GM19240 (cell line): ENCODE data around the gene BPIFB2.

Experiments used
- DNase-seq: peaks from one replicate; pipeline ENCODE4 v3.0.0; 2011; ENCODE audit warnings: low spot score; ENCODE audit not compliant: insufficient read length

BPIFB2 gene

GRCh38 chr20:32984631-32985354 lies 22.7 kb upstream of the BPIFB2 start:
- no peak for DNase-seq

- DNase-seq = no peak
These were observed 21.9 kb upstream of the BPIFB2 start for GRCh38 chr20:32985596-32985995.

GRCh38 chr20:32986331-32986966 lies 21.1 kb upstream of the BPIFB2 start:
- DNase-seq = no peak

GRCh38 chr20:32987044-32987825 lies 20.3 kb upstream of the BPIFB2 start:
- DNase-seq = no peak

- DNase-seq = no peak
These were observed 19.5 kb upstream of the BPIFB2 start for GRCh38 chr20:32988008-32988407.

- DNase-seq = no peak
These were observed 17.8 kb upstream of the BPIFB2 start for GRCh38 chr20:32989507-32990283.

- DNase-seq = no peak
These were observed 17.1 kb upstream of the BPIFB2 start for GRCh38 chr20:32990426-32990825.

GRCh38 chr20:32991383-32991782 lies 16.1 kb upstream of the BPIFB2 start:
- DNase-seq = no peak

GRCh38 chr20:32991792-32992641 lies 15.5 kb upstream of the BPIFB2 start:
- no peak for DNase-seq

- no peak for DNase-seq
These were observed 13.9 kb upstream of the BPIFB2 start for GRCh38 chr20:32993496-32994050.

GRCh38 chr20:32995802-32996201 lies 11.7 kb upstream of the BPIFB2 start:
- DNase-seq = no peak

GRCh38 chr20:32997431-32997830 lies 10.1 kb upstream of the BPIFB2 start:
- no peak for DNase-seq

GRCh38 chr20:32999603-33000250 lies 7.8 kb upstream of the BPIFB2 start:
- no peak for DNase-seq

- DNase-seq = no peak
These were observed 6.6 kb upstream of the BPIFB2 start for GRCh38 chr20:33000802-33001466.

- DNase-seq = no peak
These were observed 5.3 kb upstream of the BPIFB2 start for GRCh38 chr20:33002087-33002808.

- DNase-seq = no peak
These were observed 3.3 kb upstream of the BPIFB2 start, which contains the start of gene SUN5 for GRCh38 chr20:33004141-33004751. Gene SUN5 (minus strand): TSS chr20:33004433. CDS start chr20:33004340, 93 bp downstream.

- DNase-seq = no peak
These were observed 2.4 kb upstream of the BPIFB2 start for GRCh38 chr20:33005132-33005566.
